K562 (cell line): Measurements from ENCODE around the gene OR2C1. TPM values are rescaled to one million over a fixed set of nuclear protein-coding genes. Genes with fewer than 3 reads are reported as not detected.

Source experiments
- ATF7 ChIP-seq: fragments of 450-650 bp; IDR thresholded peaks from 2 replicates; pipeline ENCODE4 v1.7.1; 2014; ENCODE audit warnings: mild to moderate bottlenecking, moderate library complexity
- CBFA2T2 ChIP-seq: fragments of 450-650 bp; conservative IDR thresholded peaks from 2 replicates; pipeline ENCODE4 v1.6.1; 2017; ENCODE audit warnings: mild to moderate bottlenecking
- CBX3 ChIP-seq, 2 experiments: IDR thresholded peaks; 1 replicate in 1 of 2; 2 replicates in 1 of 2; pipeline ENCODE4 v1.6.1; 2012; ENCODE audit warnings: inconsistent platforms in 2 of 2, low read length in 2 of 2, borderline replicate concordance in 1 of 2, control low read depth in 1 of 2
- EWSR1 ChIP-seq: fragments of 450-650 bp; IDR thresholded peaks from 2 replicates; pipeline ENCODE4 v1.6.1; 2018; ENCODE audit warnings: borderline replicate concordance, mild to moderate bottlenecking, low read depth, moderate library complexity; ENCODE audit not compliant: partially characterized antibody
- KAT2B ChIP-seq: IDR thresholded peaks from one replicate; pipeline ENCODE4 v1.6.1; 2012; ENCODE audit warnings: low read depth, mild to moderate bottlenecking, control low read depth, inconsistent platforms, low read length, moderate library complexity
- KHSRP ChIP-seq: fragments of 450-650 bp; IDR thresholded peaks from 2 replicates; pipeline ENCODE4 v1.6.1; 2017
- LARP7 ChIP-seq: fragments of 450-650 bp; IDR thresholded peaks from 2 replicates; pipeline ENCODE4 v1.6.1; 2016
- MAFF ChIP-seq: IDR thresholded peaks from 2 replicates; pipeline ENCODE4 v1.6.1; 2012; ENCODE audit warnings: low read length, improper control_type of control experiment
- MTA2 ChIP-seq: fragments of 450-650 bp; IDR thresholded peaks from 2 replicates; pipeline ENCODE4 v1.6.1; 2016; ENCODE audit warnings: low read depth
- RFX5 ChIP-seq: IDR thresholded peaks from 2 replicates; pipeline ENCODE4 v1.6.1; 2011; ENCODE audit warnings: low read depth, mild to moderate bottlenecking, improper control_type of control experiment, low read length
- RNF2 ChIP-seq: sonication (generic); IDR thresholded peaks from 2 replicates; pipeline ENCODE4 v1.6.1; 2016
- RUNX1 ChIP-seq: sonication (generic); IDR thresholded peaks from 2 replicates; pipeline ENCODE4 v1.6.1; 2016; ENCODE audit warnings: antibody characterized with exemption, low read depth
- SP2 ChIP-seq: IDR thresholded peaks from 2 replicates; pipeline ENCODE4 v1.6.1; 2011; ENCODE audit warnings: mild to moderate bottlenecking, low read depth, low read length, moderate library complexity; ENCODE audit not compliant: poor library complexity, severe bottlenecking; ENCODE audit errors: extremely low read depth
- TBP ChIP-seq: optimal IDR thresholded peaks from 2 replicates; pipeline ENCODE3; 2011; ENCODE audit warnings: low read depth, low read length, improper control_type of control experiment
- ZNF3 ChIP-seq: fragments of 250-450 bp; sonication (Bioruptor Pico); IDR thresholded peaks from 2 replicates; pipeline ENCODE4 v1.5.0; 2021; ENCODE audit warnings: mild to moderate bottlenecking, moderate library complexity
- ZNF551 ChIP-seq: fragments of 250-450 bp; sonication (Bioruptor Pico); IDR thresholded peaks from 2 replicates; pipeline ENCODE4 v1.5.0; 2021; ENCODE audit warnings: mild to moderate bottlenecking, moderate library complexity
- ZNF644 ChIP-seq: fragments of 200-800 bp; sonication (Bioruptor generic); IDR thresholded peaks from 2 replicates; pipeline ENCODE4 v1.6.1; 2016; ENCODE audit warnings: low read depth, missing genetic modification characterization, missing compliant biosample characterization
- polyA plus RNA-seq, 8 experiments: library from polyadenylated mRNA; depleted of rRNA in 4 of 8; stranded (reverse) in 5 of 8; unstranded in 3 of 8; fragments of >200 nt; fragmentation: Nextera tagmentation in 2 of 8; fragmentation: Illumina TruSeq in 1 of 8; extraction: Ambion mirVana in 2 of 8; extraction: Trizol in 1 of 8; gene quantifications; 2 replicates each; pipeline versions ENCODE4 v1.2.1 to v1.2.3, GENCODE V29; 2011 to 2014; ENCODE audit warnings: inconsistent platforms in 1 of 8, missing spikeins in 1 of 8
- total RNA-seq, 7 experiments: library from RNA; depleted of rRNA in 6 of 7; stranded (reverse); fragments of >200 nt in 6 of 7; fragmentation: Illumina TruSeq in 2 of 7; extraction: Trizol in 2 of 7; gene quantifications; 2 replicates each; pipeline versions ENCODE4 v1.2.1 to v1.2.3, GENCODE V29; 2011 to 2021; ENCODE audit warnings: low replicate concordance in 1 of 7
- TF ChIP-seq, protein P1 (sequence below): fragments of 250-450 bp; sonication (Bioruptor Pico); IDR thresholded peaks from 2 replicates; pipeline ENCODE4 v1.8.0; 2021; ENCODE audit warnings: mild to moderate bottlenecking, moderate library complexity
- TF ChIP-seq, protein P2 (sequence below): fragments of 250-450 bp; sonication (Bioruptor Pico); IDR thresholded peaks from 2 replicates; pipeline ENCODE4 v1.5.0; 2020; ENCODE audit warnings: mild to moderate bottlenecking
- TF ChIP-seq, protein P3 (sequence below): IDR thresholded peaks from 2 replicates; pipeline ENCODE4 v1.6.1; 2011; ENCODE audit not compliant: insufficient read length; ENCODE audit errors: extremely low read depth
- TF ChIP-seq, protein P4 (sequence below): fragments of 250-450 bp; sonication (Bioruptor Pico); IDR thresholded peaks from 2 replicates; pipeline ENCODE4 v1.8.0; 2022; ENCODE audit warnings: moderate library complexity, mild to moderate bottlenecking, inconsistent platforms

OR2C1 gene
- total and polyA plus RNA-seq, 9 of the 15 experiments (the other 6 are each of a cell fraction or from before 2014, with no cell fraction given) = not detected

DNA sequence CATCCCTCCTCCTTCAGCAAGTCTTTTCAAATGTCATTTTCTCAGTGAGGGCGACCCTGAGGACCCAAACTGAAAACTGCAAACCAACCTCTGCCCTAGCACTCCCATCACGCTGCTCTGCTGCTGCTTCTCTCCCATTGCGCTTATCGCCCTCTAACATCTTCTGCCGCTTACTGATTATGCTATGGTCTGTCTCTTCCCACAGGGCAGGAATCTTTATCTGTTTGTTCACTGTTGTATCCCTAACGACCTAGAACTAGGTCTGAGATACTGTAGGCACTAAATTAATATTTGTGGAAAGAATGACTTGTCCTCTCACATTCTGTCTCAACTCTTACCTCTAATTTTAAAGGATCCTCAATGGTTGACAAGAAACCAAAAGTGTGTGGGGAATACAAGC lies 32.6 kb downstream of the OR2C1 start (continued):
- no peak for TF ChIP-seq RUNX1
- TF ChIP-seq CBFA2T2 = peak; percentile 87
- peak; percentile 52 for TF ChIP-seq ATF7
- no peak for TF ChIP-seq KAT2B
- TF ChIP-seq TBP = peak; percentile 19
- TF ChIP-seq ZNF3 (CRISPR knock-in tag) = no peak
- TF ChIP-seq, protein P1, sequence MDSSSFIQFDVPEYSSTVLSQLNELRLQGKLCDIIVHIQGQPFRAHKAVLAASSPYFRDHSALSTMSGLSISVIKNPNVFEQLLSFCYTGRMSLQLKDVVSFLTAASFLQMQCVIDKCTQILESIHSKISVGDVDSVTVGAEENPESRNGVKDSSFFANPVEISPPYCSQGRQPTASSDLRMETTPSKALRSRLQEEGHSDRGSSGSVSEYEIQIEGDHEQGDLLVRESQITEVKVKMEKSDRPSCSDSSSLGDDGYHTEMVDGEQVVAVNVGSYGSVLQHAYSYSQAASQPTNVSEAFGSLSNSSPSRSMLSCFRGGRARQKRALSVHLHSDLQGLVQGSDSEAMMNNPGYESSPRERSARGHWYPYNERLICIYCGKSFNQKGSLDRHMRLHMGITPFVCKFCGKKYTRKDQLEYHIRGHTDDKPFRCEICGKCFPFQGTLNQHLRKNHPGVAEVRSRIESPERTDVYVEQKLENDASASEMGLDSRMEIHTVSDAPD = no peak
- TF ChIP-seq EWSR1 = no peak
- no peak for TF ChIP-seq ZNF551 (CRISPR knock-in tag)
- no peak for TF ChIP-seq CBX3 (IDR thresholded peaks at IDR 0.05; ENCODE audit: borderline replicate concordance in 1 of 2, low read length in 2 of 2)
- peak; percentile 65; the same call in 1 of the 2 replicates for TF ChIP-seq RNF2
- TF ChIP-seq, protein P2, sequence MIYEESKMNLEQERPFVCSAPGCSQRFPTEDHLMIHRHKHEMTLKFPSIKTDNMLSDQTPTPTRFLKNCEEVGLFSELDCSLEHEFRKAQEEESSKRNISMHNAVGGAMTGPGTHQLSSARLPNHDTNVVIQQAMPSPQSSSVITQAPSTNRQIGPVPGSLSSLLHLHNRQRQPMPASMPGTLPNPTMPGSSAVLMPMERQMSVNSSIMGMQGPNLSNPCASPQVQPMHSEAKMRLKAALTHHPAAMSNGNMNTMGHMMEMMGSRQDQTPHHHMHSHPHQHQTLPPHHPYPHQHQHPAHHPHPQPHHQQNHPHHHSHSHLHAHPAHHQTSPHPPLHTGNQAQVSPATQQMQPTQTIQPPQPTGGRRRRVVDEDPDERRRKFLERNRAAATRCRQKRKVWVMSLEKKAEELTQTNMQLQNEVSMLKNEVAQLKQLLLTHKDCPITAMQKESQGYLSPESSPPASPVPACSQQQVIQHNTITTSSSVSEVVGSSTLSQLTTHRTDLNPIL (CRISPR knock-in tag) = no peak
- no peak for TF ChIP-seq MAFF
- TF ChIP-seq, protein P3, sequence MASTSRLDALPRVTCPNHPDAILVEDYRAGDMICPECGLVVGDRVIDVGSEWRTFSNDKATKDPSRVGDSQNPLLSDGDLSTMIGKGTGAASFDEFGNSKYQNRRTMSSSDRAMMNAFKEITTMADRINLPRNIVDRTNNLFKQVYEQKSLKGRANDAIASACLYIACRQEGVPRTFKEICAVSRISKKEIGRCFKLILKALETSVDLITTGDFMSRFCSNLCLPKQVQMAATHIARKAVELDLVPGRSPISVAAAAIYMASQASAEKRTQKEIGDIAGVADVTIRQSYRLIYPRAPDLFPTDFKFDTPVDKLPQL = no peak
- TF ChIP-seq KHSRP = peak; percentile 17; the same call in 1 of the 2 replicates
- TF ChIP-seq ZNF644 (tag) = no peak
- no peak for TF ChIP-seq SP2
- no peak for TF ChIP-seq RFX5
- TF ChIP-seq LARP7 = no peak
- peak; percentile 82 for TF ChIP-seq MTA2
- TF ChIP-seq, protein P4, sequence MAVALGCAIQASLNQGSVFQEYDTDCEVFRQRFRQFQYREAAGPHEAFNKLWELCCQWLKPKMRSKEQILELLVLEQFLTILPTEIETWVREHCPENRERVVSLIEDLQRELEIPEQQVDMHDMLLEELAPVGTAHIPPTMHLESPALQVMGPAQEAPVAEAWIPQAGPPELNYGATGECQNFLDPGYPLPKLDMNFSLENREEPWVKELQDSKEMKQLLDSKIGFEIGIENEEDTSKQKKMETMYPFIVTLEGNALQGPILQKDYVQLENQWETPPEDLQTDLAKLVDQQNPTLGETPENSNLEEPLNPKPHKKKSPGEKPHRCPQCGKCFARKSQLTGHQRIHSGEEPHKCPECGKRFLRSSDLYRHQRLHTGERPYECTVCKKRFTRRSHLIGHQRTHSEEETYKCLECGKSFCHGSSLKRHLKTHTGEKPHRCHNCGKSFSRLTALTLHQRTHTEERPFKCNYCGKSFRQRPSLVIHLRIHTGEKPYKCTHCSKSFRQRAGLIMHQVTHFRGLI = no peak
